Caco-2 (cell line): ENCODE measurements around the gene ZBTB24. TPM values are rescaled to one million over a fixed set of nuclear protein-coding genes. Genes with fewer than 3 reads are reported as not detected.

Experiments used
- BruUV-seq: library from RNA; stranded (reverse); fragments of 400-500 nt; replicated peaks from 2 replicates; lab custom pipeline; 2021; lab: Mats Ljungman, UMichigan
- CTCF ChIA-PET: fragments of 300-600 bp; sonication (Branson Sonifier 250); formaldehyde crosslinking; loops from one replicate; lab custom pipeline; 2022; ENCODE audit warnings: antibody characterized with exemption; lab: Charles Lee
- POLR2A ChIA-PET: fragments of 300-600 bp; sonication (Branson Sonifier 250); formaldehyde crosslinking; loops from one replicate; lab custom pipeline; 2022; ENCODE audit warnings: antibody characterized with exemption; lab: Charles Lee
- DNase-seq, 2 experiments: peaks; one replicate each; pipeline versions ENCODE4 v3.0.0 to v3.0.0-alpha.2; 2020 to 2022
- H3K27me3 ChIP-seq: replicated peaks from 2 replicates; pipeline ENCODE4 v1.6.0; 2011; ENCODE audit warnings: low read length; ENCODE audit not compliant: control insufficient read depth, insufficient read depth
- H3K36me3 ChIP-seq: 2 replicates; pipeline ENCODE4 v1.5.1; 2011; ENCODE audit warnings: low read length; ENCODE audit not compliant: control insufficient read depth, insufficient read depth
- H3K4me1 ChIP-seq: fragments of 250-450 bp; sonication (Bioruptor Pico); 2 replicates; pipeline ENCODE4 v1.5.1; 2020; ENCODE audit warnings: mild to moderate bottlenecking
- H3K4me3 ChIP-seq: 2 replicates; pipeline ENCODE4 v1.5.1; 2011; ENCODE audit warnings: low read depth, mild to moderate bottlenecking, control low read depth, low read length
- H3K9me3 ChIP-seq: fragments of 250-450 bp; sonication (Bioruptor Pico); 2 replicates; pipeline ENCODE4 v1.5.1; 2020; ENCODE audit warnings: mild to moderate bottlenecking, moderate library complexity
- H3K27ac Mint-ChIP-seq: one replicate; pipeline ENCODE4 v1.8.0; 2022; ENCODE audit warnings: mixed read lengths; ENCODE audit not compliant: unreplicated experiment
- H3K27me3 Mint-ChIP-seq: one replicate; pipeline ENCODE4 v1.8.0; 2022; ENCODE audit warnings: mixed read lengths; ENCODE audit not compliant: insufficient read depth, unreplicated experiment
- H3K36me3 Mint-ChIP-seq: one replicate; pipeline ENCODE4 v1.8.0; 2022; ENCODE audit warnings: mild to moderate bottlenecking, mixed read lengths; ENCODE audit not compliant: insufficient read depth, unreplicated experiment
- H3K4me1 Mint-ChIP-seq: one replicate; pipeline ENCODE4 v1.8.0; 2022; ENCODE audit warnings: low read depth, mixed read lengths; ENCODE audit not compliant: unreplicated experiment
- H3K4me3 Mint-ChIP-seq: one replicate; pipeline ENCODE4 v1.8.0; 2022; ENCODE audit warnings: mild to moderate bottlenecking, moderate library complexity, mixed read lengths; ENCODE audit not compliant: unreplicated experiment
- H3K9me3 Mint-ChIP-seq: one replicate; pipeline ENCODE4 v1.8.0; 2022; ENCODE audit warnings: mixed read lengths; ENCODE audit not compliant: unreplicated experiment
- intact Hi-C: fragments of 100-400 bp; cut with micrococcal nuclease; formaldehyde crosslinking; loops from one replicate; pipeline ENCODE4 v1.10.0; 2022; ENCODE audit not compliant: unreplicated experiment
- total RNA-seq: library from RNA; stranded (reverse); gene quantifications from 2 replicates; pipeline ENCODE4 v1.2.3, GENCODE V29; 2022
- TF ChIP-seq, protein P1 (sequence below), 2 experiments: fragments of 200-600 bp in 1 of 2; IDR thresholded peaks; 1 replicate in 1 of 2; 2 replicates in 1 of 2; pipeline versions ENCODE4 v1.5.1 to v1.8.0; 2011 to 2022; ENCODE audit warnings: antibody characterized with exemption in 1 of 2, control low read depth in 1 of 2, inconsistent platforms in 1 of 2, low read depth in 1 of 2, low read length in 1 of 2, mild to moderate bottlenecking in 1 of 2, moderate library complexity in 1 of 2; ENCODE audit not compliant: insufficient read depth in 1 of 2, severe bottlenecking in 1 of 2, unreplicated experiment in 1 of 2

ZBTB24 gene
- total RNA-seq, 1 experiment from 2014 or later, result 10.3 TPM

DNA sequence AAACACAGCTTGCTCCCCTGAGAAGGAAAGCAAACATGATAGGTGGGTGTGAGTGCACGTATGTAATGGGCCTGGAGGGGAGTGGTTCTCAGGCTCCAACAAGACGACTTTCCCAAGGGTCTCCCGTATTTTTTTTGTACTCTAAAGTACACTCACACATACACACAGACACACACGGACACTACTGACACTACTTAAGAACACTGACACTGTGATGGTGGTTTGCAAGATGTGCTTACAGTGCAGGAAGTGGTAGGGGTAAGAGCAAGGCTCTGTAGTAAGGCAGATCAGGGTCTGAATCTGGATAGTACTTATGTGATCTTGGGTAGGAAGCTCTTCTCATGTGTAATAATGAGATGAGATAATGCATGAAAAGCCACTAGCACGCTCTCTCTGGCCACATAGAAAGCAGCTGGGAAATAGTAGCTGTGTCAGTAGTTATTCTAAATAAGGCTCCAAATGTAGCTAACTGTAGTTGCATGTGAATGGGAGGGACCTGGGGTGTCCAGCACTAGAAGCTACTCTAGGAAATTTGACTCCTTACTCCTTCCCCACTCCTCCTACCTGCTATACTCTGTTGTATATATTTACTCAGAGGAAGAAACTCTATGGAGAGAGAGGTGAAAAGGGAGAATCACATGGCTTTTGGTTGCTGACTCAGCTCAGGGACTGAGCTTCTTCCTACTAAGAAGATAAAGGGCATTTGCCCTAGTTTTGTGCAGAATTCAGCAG is 8.4 kb upstream of the ZBTB24 start:
- TF ChIP-seq, protein P1, sequence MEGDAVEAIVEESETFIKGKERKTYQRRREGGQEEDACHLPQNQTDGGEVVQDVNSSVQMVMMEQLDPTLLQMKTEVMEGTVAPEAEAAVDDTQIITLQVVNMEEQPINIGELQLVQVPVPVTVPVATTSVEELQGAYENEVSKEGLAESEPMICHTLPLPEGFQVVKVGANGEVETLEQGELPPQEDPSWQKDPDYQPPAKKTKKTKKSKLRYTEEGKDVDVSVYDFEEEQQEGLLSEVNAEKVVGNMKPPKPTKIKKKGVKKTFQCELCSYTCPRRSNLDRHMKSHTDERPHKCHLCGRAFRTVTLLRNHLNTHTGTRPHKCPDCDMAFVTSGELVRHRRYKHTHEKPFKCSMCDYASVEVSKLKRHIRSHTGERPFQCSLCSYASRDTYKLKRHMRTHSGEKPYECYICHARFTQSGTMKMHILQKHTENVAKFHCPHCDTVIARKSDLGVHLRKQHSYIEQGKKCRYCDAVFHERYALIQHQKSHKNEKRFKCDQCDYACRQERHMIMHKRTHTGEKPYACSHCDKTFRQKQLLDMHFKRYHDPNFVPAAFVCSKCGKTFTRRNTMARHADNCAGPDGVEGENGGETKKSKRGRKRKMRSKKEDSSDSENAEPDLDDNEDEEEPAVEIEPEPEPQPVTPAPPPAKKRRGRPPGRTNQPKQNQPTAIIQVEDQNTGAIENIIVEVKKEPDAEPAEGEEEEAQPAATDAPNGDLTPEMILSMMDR (IDR thresholded peaks at IDR 0.05; ENCODE audit: insufficient read depth in 1 of 2, low read depth in 1 of 2, low read length in 1 of 2, severe bottlenecking in 1 of 2, unreplicated experiment in 1 of 2), result no peak
- DNase-seq, result no peak
- intact Hi-C loops, result no loop called here
- Histone ChIP-seq H3K9me3 (no peaks in the 10 kb centered on the region), H3K4me3 (no peak overlapping the region), H3K4me1 (no peaks in the 10 kb centered on the region), H3K27me3 (no peaks in the 10 kb centered on the region), H3K36me3 (no peaks in the 10 kb centered on the region)
- CTCF ChIA-PET, result no interaction called here
- Mint-ChIP-seq H3K36me3 (no peaks in the 10 kb centered on the region), H3K4me3 (no peak overlapping the region), H3K27me3 (peaks cover 16% of the 10 kb centered on the region), H3K27ac (no peak overlapping the region), H3K9me3 (no peaks in the 10 kb centered on the region), H3K4me1 (peaks cover 3% of the 10 kb centered on the region)
- BruUV-seq, result no TSS peak
- POLR2A ChIA-PET, result no interaction called here

DNA sequence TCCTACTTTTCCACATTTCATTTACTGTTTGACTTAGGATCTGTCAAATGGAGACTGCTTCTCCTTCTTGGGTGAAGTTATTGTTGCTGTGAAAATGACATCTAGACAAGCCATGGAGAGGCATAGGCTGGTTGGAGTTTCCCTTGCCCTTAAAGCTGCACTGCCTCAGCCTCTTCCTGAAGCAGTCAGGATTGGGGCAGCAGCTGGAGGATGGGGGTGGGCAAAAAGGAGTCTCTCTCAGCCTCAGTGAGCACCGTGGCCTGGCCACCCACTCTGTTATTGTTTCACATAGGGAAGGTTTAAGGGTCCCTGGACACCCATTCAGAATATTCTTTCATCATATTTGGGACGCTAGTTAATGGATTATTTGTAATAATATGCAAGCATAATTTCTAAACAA is 7.7 kb upstream of the ZBTB24 start:
- BruUV-seq, result no TSS peak
- Mint-ChIP-seq H3K27me3 (peaks cover 14% of the 10 kb centered on the region), H3K27ac (no peak overlapping the region), H3K36me3 (no peaks in the 10 kb centered on the region), H3K4me1 (peaks cover 6% of the 10 kb centered on the region), H3K9me3 (no peaks in the 10 kb centered on the region), H3K4me3 (no peak overlapping the region)
- Histone ChIP-seq H3K4me1 (no peaks in the 10 kb centered on the region), H3K36me3 (no peaks in the 10 kb centered on the region), H3K27me3 (no peaks in the 10 kb centered on the region), H3K4me3 (no peak overlapping the region), H3K9me3 (no peaks in the 10 kb centered on the region)
- CTCF ChIA-PET, result no interaction called here
- intact Hi-C loops, result no loop called here
- TF ChIP-seq, protein P1 (IDR thresholded peaks at IDR 0.05; ENCODE audit: insufficient read depth in 1 of 2, low read depth in 1 of 2, low read length in 1 of 2, severe bottlenecking in 1 of 2, unreplicated experiment in 1 of 2), result no peak
- no peak for DNase-seq
- POLR2A ChIA-PET, result no interaction called here

DNA sequence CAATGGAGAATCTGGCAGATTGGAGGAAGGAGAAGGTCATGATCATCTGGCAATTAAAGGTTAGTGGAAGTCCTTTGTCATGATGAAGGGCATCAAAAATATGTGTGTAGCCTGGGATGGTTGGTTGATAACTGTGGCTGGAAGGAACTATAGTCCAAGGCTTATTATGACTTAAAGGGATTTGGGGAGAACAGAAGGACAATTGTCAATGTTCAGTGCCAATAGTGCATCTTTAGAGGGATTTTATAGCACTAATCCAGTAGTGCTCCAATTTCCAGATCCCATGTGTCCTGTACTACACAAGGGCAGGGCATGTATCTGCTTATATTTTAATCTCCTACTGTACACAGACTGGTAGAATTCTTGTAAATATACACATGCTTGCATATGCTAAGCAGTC is 5.0 kb upstream of the ZBTB24 start:
- no peaks in the 10 kb centered on the region for H3K27me3 ChIP-seq
- no TSS peak for BruUV-seq
- no peak overlapping the region for H3K4me3 Mint-ChIP-seq
- no peaks in the 10 kb centered on the region for H3K36me3 ChIP-seq
- no peak for DNase-seq
- H3K4me1 ChIP-seq, result peaks cover 5% of the 10 kb centered on the region
- peaks cover 4% of the 10 kb centered on the region for H3K27me3 Mint-ChIP-seq
- POLR2A ChIA-PET, result no interaction called here
- intact Hi-C loops, result no loop called here
- TF ChIP-seq, protein P1 (IDR thresholded peaks at IDR 0.05; ENCODE audit: insufficient read depth in 1 of 2, low read depth in 1 of 2, low read length in 1 of 2, severe bottlenecking in 1 of 2, unreplicated experiment in 1 of 2), result no peak
- no peak overlapping the region for H3K4me3 ChIP-seq
- CTCF ChIA-PET, result no interaction called here
- H3K4me1 Mint-ChIP-seq, result peaks cover 6% of the 10 kb centered on the region
- no peaks in the 10 kb centered on the region for H3K36me3 Mint-ChIP-seq
- no peaks in the 10 kb centered on the region for H3K9me3 ChIP-seq
- no peaks in the 10 kb centered on the region for H3K9me3 Mint-ChIP-seq
- no peak overlapping the region for H3K27ac Mint-ChIP-seq
